WI38 (cell line): ENCODE data around the gene TMOD3.
"Not testable (repeated sequence)": the region's sequence is repeated elsewhere in the genome, so short reads cannot be mapped to it uniquely, and the experiment has no call there.

Experiments used
- H3K4me3 ChIP-seq: 2 replicates; pipeline ENCODE4 v1.5.1; 2011; ENCODE audit warnings: low read depth, mild to moderate bottlenecking, control low read depth, low read length
- CTCF ChIP-seq: IDR thresholded peaks from 2 replicates; pipeline ENCODE4 v1.5.1; 2012; ENCODE audit warnings: low read depth, mild to moderate bottlenecking, control low read depth, low read length

Gene TMOD3

GRCh38 chr15:51878446-51879386 is 49.3 kb downstream of the TMOD3 start:
- no peak for TF ChIP-seq CTCF
- H3K4me3 ChIP-seq, result no peak overlapping the region

GRCh38 chr15:51879555-51879954 is 50.1 kb downstream of the TMOD3 start:
- TF ChIP-seq CTCF, result no peak

GRCh38 chr15:51883271-51883837 is 53.9 kb downstream of the TMOD3 start:
- no peak overlapping the region for H3K4me3 ChIP-seq
- no peak for TF ChIP-seq CTCF

More at GRCh38 chr15:51879555-51879954, 50.1 kb downstream of the TMOD3 start:
- no peak overlapping the region for H3K4me3 ChIP-seq

- H3K4me3 ChIP-seq, result no peak overlapping the region
- no peak for TF ChIP-seq CTCF
These were observed 54.6 kb downstream of the TMOD3 start for GRCh38 chr15:51884041-51884440.

GRCh38 chr15:51884517-51885236 is 55.2 kb downstream of the TMOD3 start:
- no peak for TF ChIP-seq CTCF
- no peak overlapping the region for H3K4me3 ChIP-seq

- H3K4me3 ChIP-seq, result not testable (repeated sequence)
These were observed 56.3 kb downstream of the TMOD3 start for GRCh38 chr15:51885758-51886157.

GRCh38 chr15:51887887-51888592 is 58.6 kb downstream of the TMOD3 start:
- no peak overlapping the region for H3K4me3 ChIP-seq
- no peak for TF ChIP-seq CTCF
